NCI-H2081 (cell line): ENCODE measurements around the gene PLB1.

ENCODE experiments used
- DNase-seq, 2 experiments: peaks; one replicate each; lab custom pipeline; 2025; lab: John Stamatoyannopoulos, UW

PLB1 gene

GRCh38 chr2:28591711-28592335, 96.0 kb downstream of the PLB1 start:
- no peak for DNase-seq

- DNase-seq, result no peak
Measured at GRCh38 chr2:28592481-28592880, 96.6 kb downstream of the PLB1 start.

GRCh38 chr2:28593160-28593755, 97.4 kb downstream of the PLB1 start:
- DNase-seq, result no peak

- no peak for DNase-seq
Measured at GRCh38 chr2:28594000-28594331, 98.1 kb downstream of the PLB1 start.

GRCh38 chr2:28594332-28595108, 98.7 kb downstream of the PLB1 start:
- peak; percentile 73 to 77 for DNase-seq

- DNase-seq, result no peak
Measured at GRCh38 chr2:28595323-28595722, 99.5 kb downstream of the PLB1 start.

GRCh38 chr2:28598484-28598883, 102.6 kb downstream of the PLB1 start:
- no peak for DNase-seq

GRCh38 chr2:28600181-28600580, 104.3 kb downstream of the PLB1 start:
- no peak for DNase-seq

GRCh38 chr2:28601616-28602015, 105.8 kb downstream of the PLB1 start:
- DNase-seq, result no peak

GRCh38 chr2:28602136-28602660, 106.3 kb downstream of the PLB1 start:
- DNase-seq, result no peak

- no peak for DNase-seq
Measured at GRCh38 chr2:28602751-28603639, 107.1 kb downstream of the PLB1 start.

- DNase-seq, result no peak
Measured at GRCh38 chr2:28603821-28604220, 108.0 kb downstream of the PLB1 start.

GRCh38 chr2:28604284-28604843, 108.5 kb downstream of the PLB1 start:
- no peak for DNase-seq

GRCh38 chr2:28606986-28607441, 111.2 kb downstream of the PLB1 start:
- no peak for DNase-seq

- no peak for DNase-seq
Measured at GRCh38 chr2:28607730-28608499, 112.1 kb downstream of the PLB1 start.

GRCh38 chr2:28608500-28609424, 112.9 kb downstream of the PLB1 start:
- DNase-seq, result no peak

GRCh38 chr2:28610583-28611201, 114.8 kb downstream of the PLB1 start:
- no peak for DNase-seq

- DNase-seq, result no peak
Measured at GRCh38 chr2:28612131-28612812, 116.4 kb downstream of the PLB1 start.

GRCh38 chr2:28613186-28613585, 117.3 kb downstream of the PLB1 start:
- DNase-seq, result no peak
